Measurements from ENCODE around the gene LKAAEAR1.
"Not testable (repeated sequence)": the region's sequence is repeated elsewhere in the genome, so short reads cannot be mapped to it uniquely, and the experiment has no call there.

Gene LKAAEAR1, protein sequence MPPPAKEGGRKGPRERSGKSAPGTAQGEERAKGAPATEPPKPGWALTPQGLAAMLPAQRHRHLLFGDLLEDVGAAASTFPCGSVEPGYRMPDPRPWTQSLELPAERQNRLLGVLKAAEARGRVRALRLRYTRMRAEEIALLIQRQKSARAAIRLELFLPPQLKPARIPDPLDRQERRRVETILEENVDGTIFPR

DNA sequence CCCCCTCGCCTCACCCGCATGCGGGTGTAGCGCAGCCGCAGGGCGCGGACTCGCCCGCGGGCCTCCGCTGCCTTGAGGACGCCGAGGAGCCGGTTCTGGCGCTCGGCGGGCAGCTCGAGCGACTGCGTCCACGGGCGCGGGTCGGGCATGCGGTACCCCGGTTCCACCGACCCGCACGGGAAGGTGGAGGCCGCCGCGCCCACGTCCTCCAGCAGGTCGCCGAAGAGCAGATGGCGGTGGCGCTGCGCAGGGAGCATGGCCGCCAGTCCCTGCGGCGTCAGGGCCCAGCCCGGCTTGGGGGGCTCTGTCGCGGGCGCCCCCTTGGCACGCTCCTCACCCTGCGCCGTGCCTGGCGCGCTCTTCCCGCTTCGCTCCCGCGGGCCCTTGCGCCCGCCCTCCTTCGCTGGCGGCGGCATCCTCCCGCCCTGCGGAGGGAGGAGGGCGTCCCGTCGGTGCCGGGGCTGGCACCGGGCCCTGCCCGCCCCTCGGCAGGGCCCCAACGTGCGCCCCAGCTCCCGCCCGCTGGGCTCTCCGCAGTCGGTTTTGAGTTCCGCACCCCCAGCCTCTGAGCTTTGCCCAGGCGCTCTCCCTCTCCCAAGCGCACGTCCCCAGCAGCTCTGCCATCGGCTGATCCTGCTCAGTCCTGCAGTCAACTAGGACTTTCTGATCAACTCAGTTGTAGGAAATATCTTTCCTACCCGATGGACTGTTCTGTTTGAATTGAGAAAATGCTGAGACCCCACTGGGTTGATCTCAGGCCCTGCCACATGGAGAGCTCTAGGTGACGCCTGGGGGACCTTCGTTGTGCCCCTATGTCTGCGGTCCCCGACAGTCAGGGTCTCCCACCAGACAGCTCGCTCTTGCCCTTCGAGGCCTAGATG, at the start of gene LKAAEAR1:
LKAAEAR1 (minus strand) TSS at position 595 of the 881 bp plus-strand sequence; CDS start at position 416, 179 bp downstream.
- DNase-seq = no peak

DNA sequence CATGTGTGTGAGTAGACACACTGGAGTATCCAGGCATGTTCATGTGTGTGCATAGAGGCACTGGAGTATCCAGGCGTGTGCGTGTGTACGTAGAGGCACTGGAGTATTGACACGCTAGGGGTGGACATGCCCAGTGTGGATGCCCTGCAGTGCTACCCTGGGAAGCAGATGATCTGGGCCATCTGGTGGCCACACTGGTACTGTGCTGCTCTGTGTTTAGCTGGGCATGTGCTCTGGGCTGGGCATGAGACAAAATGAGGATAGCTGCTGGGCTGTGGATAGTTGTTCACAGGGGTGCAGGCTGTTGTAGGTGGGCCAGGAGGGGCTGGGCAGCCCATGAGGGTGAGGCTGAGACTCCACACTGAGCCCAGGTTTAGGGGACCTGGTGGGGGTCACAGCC, 47.2 kb upstream of the LKAAEAR1 start:
- no peak for DNase-seq

DNA sequence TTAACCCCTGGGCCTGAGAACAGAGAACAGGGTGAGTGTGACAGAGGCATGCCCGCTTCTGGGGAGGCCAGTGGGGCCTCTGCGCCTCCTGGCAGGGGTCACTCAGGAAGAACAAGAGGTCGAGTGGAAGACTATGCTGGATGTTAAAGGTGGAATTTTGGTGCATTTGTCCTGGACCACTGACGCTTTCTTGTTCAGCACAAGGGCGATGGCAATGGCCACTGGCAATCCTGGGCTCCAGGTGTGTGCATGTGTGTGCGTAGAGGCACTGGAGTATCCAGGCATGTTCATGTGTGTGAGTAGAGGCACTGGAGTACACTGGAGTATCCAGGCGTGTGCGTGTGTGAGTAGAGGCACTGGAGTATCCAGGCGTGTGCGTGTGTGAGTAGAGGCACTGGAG, 46.7 kb upstream of the LKAAEAR1 start:
- DNase-seq = no peak

DNA sequence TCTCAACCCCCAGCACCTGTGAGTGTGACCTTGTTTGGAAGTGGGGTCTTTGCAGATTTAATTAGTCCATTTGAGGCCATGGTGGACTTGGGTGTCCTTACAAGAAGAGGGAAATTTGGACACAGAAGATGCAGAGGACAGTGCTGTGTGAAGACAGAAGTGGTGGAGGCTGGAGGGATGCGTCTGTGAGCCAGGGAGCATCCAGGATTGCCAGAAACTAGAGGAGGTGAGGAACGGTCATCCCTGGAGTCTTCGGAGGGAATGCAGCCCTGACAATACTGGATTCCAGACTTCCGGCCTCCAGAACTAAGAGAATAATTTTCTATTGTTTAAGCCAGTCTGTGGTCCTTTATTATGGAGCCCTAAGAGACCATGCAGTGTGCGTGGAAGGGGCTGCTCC, 46.1 kb upstream of the LKAAEAR1 start:
- DNase-seq = no peak

DNA sequence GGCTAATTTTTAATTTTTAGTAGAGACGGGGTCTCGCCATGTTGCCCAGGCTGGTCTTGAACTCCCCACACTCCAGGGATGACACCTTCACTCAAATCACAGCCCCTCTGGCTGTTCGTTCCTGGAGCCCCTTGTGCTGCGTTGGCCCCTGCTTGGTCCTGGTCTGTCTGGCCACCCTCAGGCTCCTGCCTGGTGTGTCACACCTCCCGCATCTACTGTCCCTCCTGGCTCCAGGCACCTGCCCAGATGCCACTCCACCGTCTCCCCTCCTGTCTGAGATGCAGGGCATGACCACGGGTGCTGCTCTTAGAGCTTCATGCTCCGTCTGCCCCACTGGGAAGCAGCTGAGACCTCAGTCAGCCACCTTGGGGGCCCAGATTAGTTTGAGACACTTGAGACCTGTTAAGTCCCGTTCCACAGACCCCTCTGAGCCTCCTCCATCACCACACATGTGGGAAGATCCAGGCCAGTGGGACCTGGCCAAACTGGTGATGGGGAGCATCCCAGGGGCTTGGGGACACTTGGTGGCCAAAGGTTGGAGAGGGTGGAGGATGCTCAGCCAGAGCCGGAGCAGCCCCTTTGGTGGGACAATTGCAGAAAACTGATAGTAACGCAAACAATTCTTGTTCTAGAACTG, 45.1 kb upstream of the LKAAEAR1 start:
- no peak for DNase-seq

DNA sequence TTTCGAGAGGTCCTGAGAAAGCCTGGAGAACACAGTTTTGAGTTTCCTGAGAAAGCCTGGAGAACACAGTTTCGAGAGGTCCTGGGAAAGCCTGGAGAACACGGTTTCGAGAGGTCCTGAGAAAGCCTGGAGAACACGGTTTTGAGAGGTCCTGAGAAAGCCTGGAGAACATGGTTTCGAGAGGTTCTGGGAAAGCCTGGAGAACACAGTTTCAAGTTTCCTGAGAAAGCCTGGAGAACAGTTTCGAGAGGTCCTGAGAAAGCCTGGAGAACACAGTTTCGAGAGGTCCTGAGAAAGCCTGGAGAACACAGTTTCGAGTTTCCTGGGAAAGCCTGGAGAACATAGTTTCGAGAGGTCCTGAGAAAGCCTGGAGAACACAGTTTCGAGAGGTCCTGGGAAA, 39.3 kb upstream of the LKAAEAR1 start:
- DNase-seq = not testable (repeated sequence)

DNA sequence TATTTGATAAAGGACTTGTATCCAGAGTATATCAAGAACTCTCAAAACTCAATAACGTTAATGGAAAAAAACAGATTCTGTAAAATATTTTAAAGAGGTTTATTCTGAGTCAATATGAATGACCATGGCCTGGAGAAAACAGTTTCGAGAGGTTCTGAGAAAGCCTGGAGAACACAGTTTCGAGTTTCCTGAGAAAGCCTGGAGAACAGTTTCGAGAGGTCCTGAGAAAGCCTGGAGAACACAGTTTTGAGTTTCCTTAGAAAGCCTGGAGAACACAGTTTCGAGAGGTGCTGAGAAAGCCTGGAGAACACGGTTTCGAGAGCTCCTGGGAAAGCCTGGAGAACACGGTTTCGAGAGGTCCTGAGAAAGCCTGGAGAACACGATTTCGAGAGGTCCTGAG, 38.7 kb upstream of the LKAAEAR1 start:
- DNase-seq = not testable (repeated sequence)

DNA sequence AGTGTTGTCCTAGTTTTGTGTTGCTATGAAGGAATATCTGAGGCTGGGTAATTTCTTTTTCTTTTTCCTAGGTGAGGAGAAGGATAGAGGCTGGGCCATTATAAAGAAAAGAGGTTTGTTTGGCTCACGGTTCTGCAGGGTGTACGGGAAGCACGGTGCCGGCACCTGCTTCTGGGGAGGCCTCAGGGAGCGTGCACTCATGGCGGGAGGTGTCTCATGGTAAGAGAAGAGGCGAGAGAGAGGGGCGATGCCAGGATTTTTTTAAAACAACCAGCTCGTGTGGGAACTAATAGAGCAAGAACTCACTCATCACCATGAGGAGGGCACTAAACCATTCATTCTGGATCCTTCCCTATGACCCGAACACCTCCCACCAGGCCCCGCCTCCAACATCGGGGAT, 37.4 kb upstream of the LKAAEAR1 start:
- no peak for DNase-seq

DNA sequence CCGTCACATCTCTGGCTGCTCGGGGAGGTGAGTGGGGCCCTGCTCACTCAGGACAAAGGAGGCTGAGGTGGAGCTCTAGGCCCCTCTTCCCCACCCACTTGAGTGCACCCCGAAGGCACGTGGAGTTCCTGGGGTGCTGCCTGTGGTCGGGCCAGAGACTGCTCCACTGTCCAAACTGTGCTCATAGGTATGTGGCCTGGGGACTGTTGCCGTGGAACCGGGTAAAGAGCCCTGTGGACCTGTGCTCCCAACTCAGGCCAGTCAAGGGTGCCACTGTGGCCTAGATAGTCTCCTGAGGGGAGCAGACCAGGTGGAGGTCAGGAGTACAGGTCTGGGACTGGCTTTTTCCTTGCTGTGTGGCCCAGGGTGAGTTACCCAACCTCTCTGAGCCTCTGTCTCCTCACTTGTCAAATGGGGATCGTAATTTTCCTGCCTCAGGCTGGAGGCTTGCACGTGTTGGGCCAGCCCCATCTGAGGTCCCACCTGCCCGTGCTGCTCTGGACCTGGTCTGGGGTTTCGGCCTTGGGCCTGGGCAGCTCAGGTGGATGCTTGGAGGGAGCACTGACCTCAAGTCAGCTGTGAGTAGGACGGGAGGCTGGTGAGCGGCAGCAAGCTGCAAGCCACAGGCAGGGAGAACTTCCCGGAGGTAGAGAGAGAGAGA, 35.6 kb upstream of the LKAAEAR1 start:
- no peak for DNase-seq

DNA sequence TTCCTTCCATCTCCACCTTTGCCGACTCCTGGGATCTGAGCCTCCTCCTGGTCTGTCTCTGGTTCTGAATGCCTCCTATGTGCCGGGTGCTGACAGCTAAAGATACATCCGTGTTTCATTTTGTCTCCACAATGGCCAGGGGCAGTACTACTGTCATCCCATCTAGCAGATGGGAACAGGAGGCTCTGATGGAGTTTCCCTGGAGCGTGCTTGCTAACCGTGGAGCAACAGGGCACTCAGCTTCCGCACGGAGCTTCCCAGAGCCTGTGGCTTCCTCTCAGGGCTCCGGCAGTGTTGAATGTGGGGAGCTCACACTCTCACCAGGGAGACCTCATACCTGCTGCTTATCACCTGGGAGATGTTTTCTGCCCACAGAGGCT, 35.1 kb upstream of the LKAAEAR1 start:
- DNase-seq = no peak

DNA sequence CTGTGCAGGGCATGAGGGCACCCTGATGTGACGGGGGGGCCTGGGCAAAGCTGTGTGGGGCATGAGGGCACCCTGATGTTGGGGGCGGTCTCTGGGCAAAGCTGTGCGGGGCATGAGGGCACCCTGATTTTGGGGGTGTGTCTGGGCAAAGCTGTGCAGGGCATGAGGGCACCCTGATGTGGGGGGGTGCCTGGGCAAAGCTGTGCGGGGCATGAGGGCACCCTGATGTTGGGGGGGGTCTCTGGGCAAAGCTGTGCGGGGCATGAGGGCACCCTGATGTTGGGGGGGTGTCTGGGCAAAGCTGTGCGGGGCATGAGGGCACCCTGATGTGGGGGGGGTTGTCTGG, 33.2 kb upstream of the LKAAEAR1 start:
- DNase-seq = not testable (repeated sequence)

DNA sequence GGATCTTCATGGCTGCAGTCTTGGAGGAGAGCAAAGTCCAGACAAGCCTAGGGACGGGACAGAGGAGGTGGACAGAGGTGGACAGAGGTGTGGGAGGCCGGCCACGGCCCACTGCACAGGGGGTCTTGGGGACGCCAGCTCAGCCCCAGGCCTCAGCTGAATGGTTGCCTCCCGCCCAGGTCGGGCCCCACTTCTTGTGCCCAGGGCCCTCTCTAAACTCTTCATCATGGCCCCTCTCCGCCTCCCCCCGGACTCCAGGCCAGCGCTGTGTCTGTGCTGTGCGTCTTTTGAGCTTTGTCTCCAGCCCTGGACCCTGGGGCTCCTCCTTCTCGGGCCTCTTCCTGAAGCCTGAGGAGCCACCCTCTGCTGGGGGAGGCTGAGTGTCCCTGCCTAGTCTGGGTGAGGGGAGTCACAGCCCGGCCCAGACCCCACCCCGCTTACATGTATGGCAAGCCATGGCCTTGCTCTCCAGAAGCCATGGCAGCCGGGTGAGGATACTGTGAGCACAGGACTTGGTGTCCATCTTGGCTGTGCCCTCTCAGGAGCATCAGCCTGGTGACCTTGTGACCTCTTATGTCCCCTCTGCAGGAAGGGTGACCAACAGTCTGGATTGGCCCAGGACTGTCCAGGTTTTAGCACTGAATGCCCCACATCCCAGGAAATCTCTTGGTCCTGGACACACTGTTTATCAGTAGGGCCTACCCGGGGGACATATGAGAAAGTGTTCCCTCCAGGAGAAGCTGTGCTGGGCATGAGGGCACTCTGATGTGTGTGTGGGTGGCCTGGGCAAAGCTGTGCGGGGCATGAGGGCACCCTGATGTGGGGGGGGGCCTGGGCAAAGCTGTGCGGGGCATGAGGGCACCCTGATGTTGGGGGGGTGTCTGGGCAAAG, 32.6 kb upstream of the LKAAEAR1 start:
- DNase-seq = no peak

DNA sequence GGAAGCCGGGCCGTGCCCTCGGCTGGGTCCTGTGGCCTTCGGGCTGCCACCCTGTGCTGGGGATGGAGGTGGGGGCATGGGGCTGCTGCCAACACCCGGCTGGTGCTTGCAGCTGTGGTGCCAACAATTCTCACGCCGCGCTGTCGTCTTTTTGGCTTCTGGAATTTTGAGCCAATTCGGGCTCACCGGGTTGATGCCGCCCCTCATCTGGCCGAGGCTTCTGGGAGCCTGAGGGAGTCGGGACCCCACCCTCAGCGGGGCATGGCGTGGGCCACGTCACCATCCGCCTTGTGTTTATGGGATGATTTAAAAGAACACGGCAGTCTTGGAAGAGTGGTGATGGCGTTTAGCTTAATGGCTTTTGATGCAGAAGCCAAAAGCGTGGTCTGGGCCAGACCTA, 31.8 kb upstream of the LKAAEAR1 start:
- no peak for DNase-seq

DNA sequence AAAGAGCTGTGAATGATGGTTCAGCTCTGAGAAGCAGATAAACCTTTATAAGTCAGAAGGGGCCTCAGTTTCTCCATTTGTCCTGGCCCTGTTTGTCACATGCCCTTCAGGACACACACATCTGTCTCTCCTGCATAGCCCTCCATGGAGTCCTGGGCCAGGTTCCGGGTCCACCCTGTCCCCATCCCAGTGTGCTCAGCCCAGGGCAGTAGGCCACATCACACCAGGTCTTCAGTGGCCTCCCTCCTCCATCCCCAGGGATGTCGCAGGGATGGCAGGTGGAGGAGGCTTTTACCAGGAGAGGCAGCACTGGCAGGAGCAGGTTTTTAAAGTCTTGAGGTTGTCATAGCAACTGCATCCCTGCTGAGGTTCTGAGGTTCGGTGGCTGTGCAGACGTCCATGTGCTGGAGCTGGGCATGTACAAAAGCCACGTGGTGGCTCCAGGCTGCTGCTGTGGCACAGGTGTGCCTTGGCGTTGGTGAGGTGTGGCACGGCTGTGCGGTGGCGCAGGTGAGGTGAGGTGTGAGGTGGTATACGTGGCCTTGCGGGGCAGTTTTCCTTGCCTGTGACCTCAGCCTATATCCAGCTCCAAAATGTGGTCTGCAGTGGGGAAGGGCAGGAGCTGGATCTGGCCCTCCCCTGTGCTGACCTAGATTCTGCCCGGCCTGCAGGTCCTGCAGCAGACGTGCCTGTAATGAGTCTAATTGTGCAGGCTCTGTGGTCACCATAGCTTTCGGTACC, 31.1 kb upstream of the LKAAEAR1 start:
- DNase-seq = no peak

DNA sequence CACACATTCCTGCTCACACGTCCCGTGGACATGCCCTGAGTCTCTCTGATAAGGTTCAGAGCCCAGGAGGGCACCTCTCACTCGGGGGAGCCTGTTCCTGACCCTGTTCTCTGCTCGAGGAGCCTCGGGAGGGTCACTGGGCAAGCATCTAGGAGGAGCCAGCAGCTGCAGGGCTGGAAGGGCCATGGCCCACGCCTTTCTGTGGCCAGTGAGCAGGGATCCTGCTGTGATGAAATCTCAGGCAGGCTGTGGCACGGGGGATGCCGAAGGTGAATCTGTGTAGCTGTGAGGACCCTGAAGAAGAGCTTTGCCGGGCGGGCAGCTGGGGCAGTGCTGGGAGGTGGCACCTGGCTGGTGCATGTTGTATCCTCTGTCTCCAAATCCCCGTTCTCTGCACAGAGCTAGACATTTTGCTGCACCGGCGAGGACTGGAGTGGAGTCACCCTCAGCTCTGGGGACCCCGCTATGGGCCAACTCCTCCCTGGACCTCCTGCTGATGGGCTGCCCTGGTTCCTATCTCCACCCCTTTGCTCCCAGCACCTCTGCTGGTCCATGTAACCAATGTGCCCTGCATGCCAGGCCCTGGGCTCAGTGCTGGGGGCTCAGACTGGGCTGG, 30.3 kb upstream of the LKAAEAR1 start:
- no peak for DNase-seq

DNA sequence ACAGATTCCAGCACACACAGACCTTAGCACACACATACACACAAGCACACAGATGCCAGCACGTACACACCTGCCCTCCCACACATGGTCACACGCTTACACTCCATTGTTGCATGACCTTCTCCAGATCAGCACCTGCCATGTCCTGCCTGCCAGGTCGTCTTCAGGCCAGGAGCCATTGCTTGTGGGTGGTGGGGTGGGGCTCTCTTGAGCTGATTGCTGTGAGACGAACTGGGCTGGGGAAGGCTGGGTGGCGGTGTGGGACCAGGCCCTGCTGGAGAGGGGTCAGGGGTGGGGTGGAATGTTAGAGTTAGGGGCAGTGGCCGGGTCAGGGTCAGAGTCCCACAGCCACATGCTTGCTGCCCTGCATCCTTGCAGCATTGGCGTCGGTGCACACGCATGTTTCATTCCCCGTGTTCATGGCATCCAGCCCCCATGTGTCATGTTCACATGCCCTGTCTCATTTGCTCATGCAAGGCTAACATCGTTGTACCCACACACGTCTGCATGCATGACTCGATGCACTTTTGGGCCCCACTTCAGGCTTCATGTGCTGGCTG, 29.7 kb upstream of the LKAAEAR1 start:
- no peak for DNase-seq

DNA sequence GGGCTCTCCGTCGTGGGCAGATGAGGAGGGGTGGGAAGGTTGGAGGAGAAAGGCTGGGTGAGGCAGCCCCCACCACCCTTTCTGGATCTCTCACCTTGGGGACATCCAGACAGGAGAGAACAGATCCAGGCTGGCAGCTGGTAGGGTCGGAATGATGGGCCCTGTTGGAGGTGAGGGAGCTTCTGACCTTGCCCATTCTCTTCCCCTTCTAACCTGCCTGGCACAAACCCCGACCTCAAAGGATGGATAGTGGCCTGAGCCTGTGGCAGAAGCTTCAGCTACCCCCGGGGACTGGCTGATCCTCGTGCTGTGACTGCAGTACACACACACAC, 29.2 kb upstream of the LKAAEAR1 start:
- DNase-seq = no peak

DNA sequence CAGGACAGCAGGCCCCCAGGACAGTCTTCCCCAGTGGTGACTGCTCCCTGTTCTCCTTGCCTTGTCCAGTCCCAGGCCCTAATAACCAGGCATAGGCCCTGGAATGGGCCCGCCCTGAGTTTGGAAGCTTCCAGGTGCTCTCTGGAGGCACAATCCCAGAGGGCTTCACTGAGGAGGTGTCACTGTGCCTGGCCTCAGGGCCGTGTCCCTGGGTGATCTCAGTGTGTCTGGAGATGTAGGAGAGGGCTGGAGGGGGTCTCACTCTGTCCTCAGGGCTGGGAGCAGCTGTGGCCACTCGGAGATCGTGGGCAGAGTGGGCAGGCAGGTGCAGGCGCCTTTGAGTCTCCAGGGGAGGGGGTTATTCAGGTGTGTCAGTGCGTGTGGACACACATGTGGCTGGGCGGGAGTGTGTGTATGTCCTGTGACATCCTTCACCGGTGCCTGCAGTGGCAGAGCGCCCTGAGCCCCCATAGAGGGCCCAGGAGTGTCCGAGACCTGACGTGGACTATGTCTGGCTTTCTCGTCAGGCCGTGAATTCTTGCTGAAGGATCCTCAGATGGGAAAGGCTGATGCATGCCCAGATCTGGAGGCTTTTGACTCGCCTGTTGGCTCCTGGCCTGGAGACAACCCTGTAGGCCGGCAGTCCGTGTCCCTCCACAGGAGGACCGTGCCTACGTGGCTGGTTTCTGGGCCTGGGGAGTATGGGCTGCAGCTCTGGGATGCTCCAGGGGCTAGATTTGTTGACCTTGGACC, 28.7 kb upstream of the LKAAEAR1 start:
- DNase-seq = no peak

DNA sequence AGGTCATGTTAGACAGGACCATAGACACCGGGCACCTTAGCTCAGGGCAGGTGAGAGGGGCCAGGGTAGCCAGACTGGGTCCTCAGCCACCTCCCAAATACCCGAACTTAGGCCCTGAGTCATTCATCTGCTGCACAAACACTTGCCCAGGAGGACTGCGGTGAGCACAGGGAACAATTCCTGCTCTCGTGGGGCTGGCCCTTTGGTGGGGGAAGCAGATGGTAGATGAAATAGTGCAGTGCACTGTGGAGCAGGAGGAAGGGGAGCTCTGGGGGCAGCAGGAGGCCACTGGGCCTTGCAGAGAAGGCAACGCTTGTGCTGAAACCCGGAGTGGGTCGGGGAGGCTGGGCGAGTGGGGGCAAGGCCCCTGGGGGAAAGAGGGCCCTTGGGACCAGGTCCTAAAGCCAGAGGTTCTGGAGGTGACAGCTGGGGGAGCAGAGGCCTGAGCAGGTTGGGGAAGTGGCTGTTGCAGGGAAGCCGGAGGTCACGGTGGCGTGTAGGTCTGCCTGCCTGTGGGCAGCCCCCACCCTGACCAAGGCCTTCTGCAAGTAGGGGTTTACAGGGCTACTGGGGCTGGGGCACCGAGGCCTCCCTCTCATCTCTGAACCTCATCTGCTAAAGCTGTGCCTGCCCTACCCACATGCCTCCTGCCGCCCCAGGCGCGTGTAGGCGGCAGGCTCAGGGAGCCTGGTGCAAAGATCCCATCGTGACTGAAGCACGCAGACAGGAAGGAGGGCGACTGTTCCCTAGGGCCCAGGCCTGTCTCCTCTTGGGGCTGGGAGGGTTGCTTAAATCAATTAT, 27.8 kb upstream of the LKAAEAR1 start:
- DNase-seq = no peak

Measured in activated CD4-positive, alpha-beta T cell treated with anti-CD3 and anti-CD28 coated beads for 4 hours (primary cell).